Tibial nerve (tissue), 4 donors: ENCODE data around the gene ANKRD30B. TPM values are rescaled to one million over a fixed set of nuclear protein-coding genes. Genes with fewer than 3 reads are reported as not detected.
"Not testable (repeated sequence)": the region's sequence is repeated elsewhere in the genome, so short reads cannot be mapped to it uniquely, and the experiment has no call there.

Source experiments
- DNase-seq, 2 donors: peaks; one replicate each; pipeline ENCODE4 v3.0.0-alpha.2; 2019; ENCODE audit warnings: low spot score in 2 of 2
- H3K27ac ChIP-seq, 4 donors: fragments of 200-600 bp; sonication (generic) in 3 of 4; one replicate each; pipeline ENCODE4 v1.5.1; 2017 to 2019; ENCODE audit warnings: mild to moderate bottlenecking in 1 of 4
- H3K27me3 ChIP-seq, 2 donors: fragments of 200-600 bp; sonication (generic) in 1 of 2; one replicate each; pipeline versions ENCODE4 v1.5.1 to v1.6.0; 2017 to 2019
- H3K36me3 ChIP-seq, 3 donors: fragments of 200-600 bp; sonication (generic); one replicate each; pipeline ENCODE4 v1.5.1; 2018 to 2019
- H3K4me1 ChIP-seq, 4 donors: fragments of 200-600 bp; sonication (generic) in 3 of 4; one replicate each; pipeline ENCODE4 v1.5.1; 2017 to 2019
- H3K4me3 ChIP-seq, 4 donors: fragments of 200-600 bp; sonication (generic) in 3 of 4; one replicate each; pipeline ENCODE4 v1.5.1; 2017 to 2019; ENCODE audit warnings: mild to moderate bottlenecking in 1 of 4, moderate library complexity in 1 of 4
- H3K9me3 ChIP-seq, 4 donors: fragments of 200-600 bp; sonication (generic) in 3 of 4; one replicate each; pipeline ENCODE4 v1.5.1; 2017 to 2019
- CTCF ChIP-seq, 5 experiments: fragments of 200-600 bp in 3 of 5; fragments of 450-650 bp in 2 of 5; sonication (generic) in 3 of 5; IDR thresholded peaks; one replicate each; pipeline ENCODE4 v1.5.1; 2016 to 2019; ENCODE audit warnings: antibody characterized with exemption in 5 of 5, mild to moderate bottlenecking in 3 of 5, moderate library complexity in 2 of 5
- EP300 ChIP-seq, 2 donors: sonication (generic); formaldehyde crosslinking; IDR thresholded peaks; one replicate each; pipeline ENCODE4 v1.6.1; 2017; ENCODE audit warnings: antibody characterized with exemption in 2 of 2, mild to moderate bottlenecking in 1 of 2
- POLR2A ChIP-seq, 2 donors: fragments of 450-650 bp; IDR thresholded peaks; one replicate each; pipeline ENCODE4 v1.6.1; 2017; ENCODE audit warnings: antibody characterized with exemption in 2 of 2, mild to moderate bottlenecking in 2 of 2, moderate library complexity in 2 of 2
- WGBS, 2 donors: methylation state at CpG; one replicate each; pipeline ENCODE4 v1.1.5; 2018; 5-methylcytosine and 5-hydroxymethylcytosine counted together
- total RNA-seq, 4 donors: library from RNA; depleted of rRNA; stranded (reverse); fragments of >200 nt; gene quantifications; one replicate each; pipeline ENCODE4 v1.1.0, GENCODE V29; 2016

ANKRD30B gene
- total RNA-seq, 4 donors from 2014 or later, result 3.6 to 17.4 (median 9.2) TPM

GRCh38 chr18:14748496-14748895, 524 bp downstream of the ANKRD30B start:
- TF ChIP-seq POLR2A (IDR thresholded peaks at IDR 0.05) (no peak), EP300 (IDR thresholded peaks at IDR 0.05) (no peak), CTCF (IDR thresholded peaks at IDR 0.05) (no peak)
- no peaks in the 10 kb centered on the region for H3K27me3 ChIP-seq
- 38 to 67% methylated on average over 15 of the region's 15 CpGs for WGBS, 2 donors
- no peak for DNase-seq
- H3K36me3 ChIP-seq, result no peaks in the 10 kb centered on the region
- H3K27ac ChIP-seq, result peak overlapping the region in 2 of 4 donors; percentile 47 to 81
- no peaks in the 10 kb centered on the region for H3K4me1 ChIP-seq
- H3K9me3 ChIP-seq, result peaks cover 0 to 4% (median 0%) of the 10 kb centered on the region in 4 donors
- peak overlapping the region in 3 of 4 donors; percentile 18 to 50 (median 20) for H3K4me3 ChIP-seq

- not testable (repeated sequence) for DNase-seq, H3K27ac ChIP-seq, H3K36me3 ChIP-seq, H3K9me3 ChIP-seq, H3K4me1 ChIP-seq, H3K4me3 ChIP-seq, H3K27me3 ChIP-seq
- 83 to 90% methylated on average over 5 of the region's 5 CpGs for WGBS, 2 donors
Measured at GRCh38 chr18:14763566-14763965, 15.6 kb downstream of the ANKRD30B start.

GRCh38 chr18:14767474-14767873, 19.5 kb downstream of the ANKRD30B start:
- TF ChIP-seq CTCF (IDR thresholded peaks at IDR 0.05) (no peak), EP300 (IDR thresholded peaks at IDR 0.05) (no peak), POLR2A (IDR thresholded peaks at IDR 0.05) (no peak)
- H3K9me3 ChIP-seq, result no peaks in the 10 kb centered on the region
- no peaks in the 10 kb centered on the region for H3K36me3 ChIP-seq

GRCh38 chr18:14768241-14768640, 20.3 kb downstream of the ANKRD30B start:
- Histone ChIP-seq H3K36me3 (no peaks in the 10 kb centered on the region), H3K27me3 (no peaks in the 10 kb centered on the region), H3K9me3 (no peaks in the 10 kb centered on the region), H3K4me3 (no peak overlapping the region), H3K27ac (no peak overlapping the region), H3K4me1 (no peaks in the 10 kb centered on the region)
- 13 to 18% methylated on average over 1 of the region's 1 CpG for WGBS, 2 donors
- DNase-seq, result no peak
- TF ChIP-seq POLR2A (IDR thresholded peaks at IDR 0.05) (no peak), CTCF (IDR thresholded peaks at IDR 0.05) (no peak), EP300 (IDR thresholded peaks at IDR 0.05) (no peak)

More at GRCh38 chr18:14767474-14767873, 19.5 kb downstream of the ANKRD30B start:
- Histone ChIP-seq H3K4me1 (no peaks in the 10 kb centered on the region), H3K27ac (no peak overlapping the region), H3K4me3 (no peak overlapping the region), H3K27me3 (no peaks in the 10 kb centered on the region)
- no peak for DNase-seq

- H3K27ac ChIP-seq, result no peak overlapping the region
- H3K4me1 ChIP-seq, result no peaks in the 10 kb centered on the region
- H3K36me3 ChIP-seq, result no peaks in the 10 kb centered on the region
- H3K27me3 ChIP-seq, result no peaks in the 10 kb centered on the region
- H3K9me3 ChIP-seq, result no peaks in the 10 kb centered on the region
- 82 to 91% methylated on average over 2 of the region's 2 CpGs for WGBS, 2 donors
- no peak for DNase-seq
- TF ChIP-seq EP300 (IDR thresholded peaks at IDR 0.05), result no peak
- TF ChIP-seq CTCF (IDR thresholded peaks at IDR 0.05), result no peak
- TF ChIP-seq POLR2A (IDR thresholded peaks at IDR 0.05), result no peak
- no peak overlapping the region for H3K4me3 ChIP-seq
Measured at GRCh38 chr18:14769381-14769780, 21.4 kb downstream of the ANKRD30B start.

- Histone ChIP-seq H3K4me3 (no peak overlapping the region), H3K4me1 (no peaks in the 10 kb centered on the region), H3K27me3 (no peaks in the 10 kb centered on the region), H3K9me3 (no peaks in the 10 kb centered on the region), H3K27ac (no peak overlapping the region), H3K36me3 (no peaks in the 10 kb centered on the region)
- no peak for DNase-seq
- TF ChIP-seq POLR2A (IDR thresholded peaks at IDR 0.05) (no peak), CTCF (IDR thresholded peaks at IDR 0.05) (no peak), EP300 (IDR thresholded peaks at IDR 0.05) (no peak)
- 63 to 65% methylated on average over 2 of the region's 2 CpGs for WGBS, 2 donors
Measured at GRCh38 chr18:14776801-14777200, 28.8 kb downstream of the ANKRD30B start.
